CD4-positive, alpha-beta T cell treated with Interleukin-10 for 1 hour (primary cell): ENCODE results near the gene C2orf92.
A peak's percentile ranks its signal among the peaks of the same experiment; 100 is the strongest.
"Not testable (repeated sequence)": the region's sequence is repeated elsewhere in the genome, so short reads cannot be mapped to it uniquely, and the experiment has no call there.

ENCODE experiments used
- DNase-seq: peaks from one replicate; pipeline ENCODE4 v3.0.0-alpha.2; 2020

The C2orf92 gene

DNA sequence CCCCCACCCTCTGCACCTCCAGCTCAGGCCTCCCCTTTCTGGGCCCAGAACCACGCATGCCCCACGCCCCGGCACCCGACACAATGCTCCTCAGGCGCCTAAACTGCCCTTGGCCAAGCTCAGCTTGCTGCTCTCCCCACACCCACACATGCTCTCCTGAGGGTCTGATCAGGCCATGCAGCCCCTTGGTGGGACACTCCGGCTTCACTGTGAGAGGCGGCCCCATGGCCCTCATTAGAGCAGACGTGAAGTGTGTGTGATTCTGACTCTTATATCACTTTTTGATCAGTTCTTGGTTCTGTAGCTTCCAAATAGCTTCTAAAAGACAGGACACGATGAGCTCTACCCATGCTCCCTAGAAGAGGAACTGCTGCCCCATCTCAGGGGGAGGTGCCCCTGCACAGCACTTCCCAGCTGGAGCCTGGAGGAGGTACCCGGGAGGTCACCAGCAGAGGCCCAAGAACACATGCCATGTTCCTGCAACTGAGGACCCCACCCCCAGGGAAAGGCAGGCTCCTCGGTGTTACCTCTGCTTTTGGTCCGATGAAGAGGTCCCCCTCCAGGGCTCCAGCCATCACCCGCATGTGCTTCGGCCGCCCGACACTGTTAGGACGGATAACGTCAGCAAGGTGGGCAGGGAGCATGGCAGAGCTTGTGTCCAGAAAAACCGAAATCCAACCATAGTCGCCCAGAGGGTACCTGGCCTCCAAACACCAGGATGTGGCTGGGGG, 9.3 kb upstream of the C2orf92 start:
- DNase-seq = no peak

GRCh38 chr2:97660775-97661389, 8.6 kb upstream of the C2orf92 start:
- DNase-seq = no peak

GRCh38 chr2:97661927-97662326, 7.6 kb upstream of the C2orf92 start:
- no peak for DNase-seq

- no peak for DNase-seq
These were observed 7.1 kb upstream of the C2orf92 start for GRCh38 chr2:97662386-97662894.

DNA sequence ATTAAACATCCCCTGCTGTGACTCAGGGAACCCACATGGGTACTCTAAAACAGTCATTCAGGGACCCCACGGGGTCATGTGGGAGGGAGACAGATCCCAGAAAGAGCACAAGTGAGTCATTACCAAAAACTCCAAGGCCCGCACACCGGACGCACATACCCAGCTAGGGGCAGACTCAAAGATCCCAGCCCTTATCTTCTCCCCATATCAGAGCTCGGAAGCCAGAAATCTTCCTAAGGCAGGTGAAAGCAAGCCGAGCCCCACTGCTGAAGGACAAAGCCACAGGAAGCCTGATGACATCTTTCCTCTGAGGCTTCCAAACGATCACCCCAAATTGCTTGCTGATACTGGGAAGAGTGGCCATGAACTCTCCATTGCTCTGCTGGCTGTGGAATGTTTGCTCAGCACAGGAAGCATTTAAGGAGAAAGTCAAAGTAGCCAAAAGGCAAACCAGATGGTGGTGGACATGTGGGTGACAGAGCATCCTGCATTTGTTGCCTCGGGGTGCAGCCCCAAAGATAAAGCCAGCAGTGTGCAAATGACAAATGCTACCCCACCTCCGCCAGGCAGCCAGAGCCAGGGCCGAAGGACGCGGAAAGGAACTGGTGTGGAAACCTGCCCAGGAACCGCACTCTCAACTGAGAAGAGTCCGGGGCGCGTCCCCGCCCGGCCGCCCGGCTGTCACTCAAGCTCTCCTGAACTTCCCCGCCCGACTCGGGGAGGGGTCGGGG, 6.5 kb upstream of the C2orf92 start:
- peak; percentile 66 for DNase-seq

DNA sequence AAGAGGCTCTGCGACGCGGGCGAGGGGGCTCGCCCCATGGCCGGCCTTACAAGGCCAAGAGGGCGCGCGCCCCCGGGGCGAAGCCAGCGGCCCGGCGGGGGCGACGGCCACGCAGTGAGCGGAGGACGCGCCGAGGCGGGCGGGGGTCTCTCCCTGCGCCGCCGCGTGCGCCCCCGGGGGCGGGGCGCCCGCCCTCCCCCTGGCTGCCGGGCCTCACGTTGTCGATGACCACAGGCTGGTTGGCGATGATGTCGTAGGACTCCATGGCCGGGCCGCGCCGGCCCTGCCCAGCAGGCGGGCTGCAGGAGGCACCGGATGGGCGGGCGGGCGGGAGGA, 5.9 kb upstream of the C2orf92 start:
- no peak for DNase-seq

DNA sequence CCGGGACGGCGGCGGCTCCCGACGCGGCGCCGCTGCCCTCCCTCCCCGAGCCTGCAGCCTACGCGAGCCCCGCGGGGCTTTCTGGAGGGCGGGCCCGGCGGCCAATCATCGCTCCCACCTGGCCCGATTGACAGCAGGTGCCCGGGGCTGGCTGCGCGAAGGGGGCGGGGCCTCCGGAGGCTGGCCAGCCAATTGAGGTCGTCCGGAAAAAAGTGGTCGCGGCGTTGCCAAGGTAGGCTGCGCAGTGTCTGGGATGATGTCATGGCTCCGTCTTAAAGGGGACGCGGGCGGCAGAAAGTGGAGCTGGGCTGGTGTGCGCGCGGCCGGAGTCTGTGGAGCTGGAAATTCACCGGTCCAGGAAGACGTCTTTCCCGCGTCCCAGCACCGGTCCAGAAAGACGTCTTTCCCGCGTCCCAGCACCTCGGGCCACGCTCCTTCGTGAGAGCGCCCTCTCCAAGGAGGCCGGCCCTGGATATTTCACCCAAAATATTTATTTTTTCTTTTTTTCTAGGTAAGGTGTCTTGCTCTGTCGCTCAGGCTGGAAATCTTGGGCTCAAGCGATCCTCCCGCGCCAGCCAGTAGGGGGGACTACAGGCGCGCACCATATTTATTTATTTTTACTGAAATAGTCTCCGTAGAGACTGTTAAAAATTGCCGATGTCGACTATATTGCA, 5.4 kb upstream of the C2orf92 start, which contains the start of gene ACTR1B:
Gene ACTR1B (minus strand): TSS at position 83 of the 674 bp plus-strand sequence. CDS start 154 bp downstream, outside the sequence.
- peak; percentile 98 for DNase-seq

DNA sequence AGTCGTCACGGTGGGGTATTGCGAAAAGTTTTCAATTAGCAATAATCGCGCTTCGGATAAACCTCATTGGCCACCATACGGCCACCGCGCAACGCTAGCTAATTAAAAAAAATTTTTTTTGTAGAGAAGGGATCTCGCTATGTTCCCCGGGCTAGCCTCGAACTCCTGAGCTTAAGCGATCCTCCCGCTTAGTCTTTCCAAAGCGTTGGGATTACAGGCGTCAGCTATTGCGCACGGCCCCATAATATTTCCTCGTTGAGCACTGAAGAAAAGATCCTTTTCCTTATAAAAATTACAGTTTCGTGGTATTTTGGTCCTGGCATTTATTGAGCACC, 4.9 kb upstream of the C2orf92 start:
- no peak for DNase-seq

GRCh38 chr2:97670471-97670870, 958 bp downstream of the C2orf92 start:
- no peak for DNase-seq

- no peak for DNase-seq
These were observed 2.0 kb downstream of the C2orf92 start for GRCh38 chr2:97671526-97671925.

DNA sequence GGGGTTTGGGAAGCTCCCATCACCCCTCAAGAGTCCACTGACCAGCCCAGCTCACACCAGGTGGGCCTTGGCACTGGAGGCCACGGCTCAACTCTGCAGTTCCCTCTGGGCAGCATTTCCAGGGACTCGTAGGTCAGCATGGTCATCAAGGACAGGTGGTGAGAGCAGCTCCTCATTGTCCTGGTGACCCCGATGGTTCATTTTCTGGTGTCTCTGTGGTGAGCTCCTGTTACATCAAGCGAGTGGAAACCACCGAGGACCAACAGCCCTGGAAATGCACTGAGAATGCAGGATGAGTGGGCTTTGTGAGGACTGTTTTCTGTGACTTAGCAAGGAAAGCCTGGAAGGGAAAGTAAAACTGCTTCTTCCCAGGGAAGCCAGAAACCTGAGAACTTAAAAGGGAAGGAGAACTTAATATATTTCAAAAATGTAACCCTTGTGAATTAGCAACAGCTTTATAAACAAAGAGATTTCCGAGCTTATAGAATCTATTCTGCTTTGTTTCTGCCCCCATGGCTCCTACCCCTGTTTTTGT, 3.2 kb downstream of the C2orf92 start:
- DNase-seq = not testable (repeated sequence)

- DNase-seq = no peak
These were observed 3.8 kb downstream of the C2orf92 start for GRCh38 chr2:97673182-97673914.

- no peak for DNase-seq
These were observed 4.4 kb downstream of the C2orf92 start for GRCh38 chr2:97673915-97674283.

DNA sequence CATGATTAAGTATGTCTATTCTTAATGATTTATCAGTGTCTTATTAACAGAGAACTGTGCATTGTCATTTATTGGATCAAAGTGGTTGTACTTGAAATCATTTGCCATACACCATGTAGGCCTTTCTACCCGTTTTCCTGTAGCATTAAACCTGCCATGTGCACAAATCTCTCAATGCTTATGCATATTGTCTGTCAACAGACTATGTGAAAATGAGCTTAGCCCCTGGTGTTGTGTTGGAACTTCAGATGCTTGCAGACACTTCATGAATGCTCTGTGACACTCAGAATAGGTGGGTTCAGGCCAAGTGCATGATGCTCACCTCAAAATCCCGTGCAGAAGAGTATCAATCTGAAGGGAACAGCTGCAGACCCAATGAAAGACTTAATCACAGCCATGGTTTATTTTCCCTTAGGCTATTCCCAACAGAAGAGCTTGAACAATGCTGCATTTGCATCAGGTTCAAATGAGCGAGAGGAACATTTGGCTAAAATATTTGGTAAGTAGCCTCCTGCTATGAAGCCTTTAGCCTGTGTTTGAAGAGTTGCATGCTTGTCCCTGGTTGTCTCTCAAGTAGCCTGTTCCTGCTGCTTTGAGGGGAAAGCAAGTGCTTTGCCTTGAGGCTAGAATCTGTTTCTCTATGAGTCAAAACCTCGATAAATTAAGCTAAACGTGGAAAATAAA, 6.1 kb downstream of the C2orf92 start:
- no peak for DNase-seq

DNA sequence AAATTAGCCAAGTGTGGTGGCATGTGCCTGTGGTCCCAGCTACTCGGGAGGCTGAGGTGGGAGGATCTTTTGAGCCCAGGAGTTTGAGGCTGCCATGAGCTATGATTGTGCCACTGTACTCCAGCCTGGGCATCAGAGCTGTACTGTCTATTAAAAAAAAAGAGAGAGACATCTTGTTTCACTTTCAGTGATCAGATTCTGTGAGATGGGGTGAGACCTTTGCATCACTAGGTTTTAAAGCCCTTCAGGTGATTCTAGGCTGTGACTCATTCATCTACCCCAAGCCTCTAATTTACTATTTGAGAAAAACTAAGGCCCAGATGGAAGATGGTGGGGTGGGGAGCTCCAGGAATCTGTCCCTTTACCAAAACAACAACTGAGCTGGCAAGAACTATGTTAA, 7.1 kb downstream of the C2orf92 start:
- DNase-seq = no peak

- DNase-seq = no peak
These were observed 8.0 kb downstream of the C2orf92 start for GRCh38 chr2:97677480-97677879.

GRCh38 chr2:97678298-97678697, 8.8 kb downstream of the C2orf92 start:
- no peak for DNase-seq

DNA sequence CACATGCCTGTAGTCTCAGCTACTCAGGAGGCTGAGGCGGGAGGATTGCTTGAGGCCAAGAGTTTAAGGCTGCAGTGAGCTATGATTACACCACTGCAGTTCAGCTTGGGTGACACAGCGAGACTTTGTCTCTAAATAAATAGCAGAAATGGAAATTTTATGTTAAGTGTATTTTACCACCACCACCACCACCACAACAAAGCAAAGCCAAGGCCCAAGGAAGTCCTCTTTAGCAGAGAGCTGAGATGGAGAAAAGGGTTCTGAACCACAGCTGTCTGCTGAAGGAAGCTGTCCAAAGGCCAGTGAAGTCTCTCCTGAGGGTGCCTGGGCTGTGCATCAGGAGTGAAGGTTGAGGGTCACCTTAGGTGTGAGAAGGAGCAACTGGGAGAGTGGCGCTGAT, 17.7 kb downstream of the C2orf92 start:
- not testable (repeated sequence) for DNase-seq

DNA sequence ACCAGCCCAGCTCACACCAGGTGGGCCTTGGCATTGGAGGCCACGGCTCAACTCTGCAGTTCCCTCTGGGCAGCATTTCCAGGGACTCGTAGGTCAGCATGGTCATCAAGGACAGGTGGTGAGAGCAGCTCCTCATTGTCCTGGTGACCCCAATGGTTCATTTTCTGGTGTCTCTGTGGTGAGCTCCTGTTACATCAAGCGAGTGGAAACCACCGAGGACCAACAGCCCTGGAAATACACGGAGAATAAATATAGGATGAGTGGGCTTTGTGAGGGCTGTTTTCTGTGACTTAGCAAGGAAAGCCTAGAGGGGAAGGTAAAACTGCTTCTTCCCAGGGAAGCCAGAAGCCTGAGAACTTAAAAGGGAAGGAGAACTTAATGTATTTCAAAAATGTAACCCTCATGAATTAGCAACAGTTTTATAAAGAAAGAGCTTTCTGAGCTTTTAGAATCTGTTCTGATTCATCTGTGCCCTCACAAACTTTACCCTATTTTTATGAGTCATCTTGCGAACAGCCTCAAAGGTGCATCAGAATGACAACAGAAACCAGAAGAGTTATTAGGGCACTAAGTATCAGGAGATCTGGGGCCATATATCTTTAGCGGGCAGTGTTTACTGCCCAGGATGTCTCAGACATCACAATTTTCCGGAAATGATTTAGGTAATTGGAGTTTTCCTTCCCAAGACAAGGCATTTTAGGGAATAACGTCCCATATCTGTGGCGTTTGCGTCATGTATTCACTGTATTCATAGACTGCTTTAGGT, 18.7 kb downstream of the C2orf92 start:
- no peak for DNase-seq

- no peak for DNase-seq
These were observed 21.7 kb downstream of the C2orf92 start for GRCh38 chr2:97691166-97691565.

- no peak for DNase-seq
These were observed 24.0 kb downstream of the C2orf92 start for GRCh38 chr2:97693476-97693875.
